ENCODE results near the gene ZCWPW1. TPM values are rescaled to one million over a fixed set of nuclear protein-coding genes. Genes with fewer than 3 reads are reported as not detected.

The ZCWPW1 gene
- total and polyA plus RNA-seq, 4 donors = 5.1 to 12.2 (median 6.4) TPM

DNA sequence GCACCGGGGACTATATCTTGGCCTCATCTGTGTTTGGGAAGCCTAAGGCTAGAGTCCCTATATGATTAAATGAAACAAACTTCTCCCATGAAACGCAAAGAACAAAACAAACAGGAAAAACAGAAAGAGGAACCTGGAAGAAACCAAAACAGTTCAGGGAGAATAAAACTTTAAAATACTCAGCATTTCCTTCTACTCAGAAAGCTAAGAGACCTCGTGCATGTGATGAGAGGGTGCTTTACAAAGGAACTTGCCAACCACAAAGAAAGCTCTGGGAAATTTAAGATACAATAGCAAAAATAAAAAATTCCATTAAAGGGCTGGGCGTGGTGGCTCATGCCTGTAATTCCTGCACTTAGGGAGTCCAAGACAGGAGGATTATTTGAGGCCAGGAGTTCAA lies 48.3 kb downstream of the ZCWPW1 start:
- Histone ChIP-seq H3K9me3 (ENCODE audit: control insufficient read depth in 4 of 4, insufficient read depth in 3 of 4, low read length in 3 of 4) (no peaks in the 10 kb centered on the region), H3K9ac (ENCODE audit: insufficient read depth in 1 of 2, low read length in 2 of 2) (no peak overlapping the region), H3K4me1 (ENCODE audit: control insufficient read depth in 5 of 5, insufficient read depth in 5 of 5, low read length in 5 of 5) (peaks cover 0 to 1% (median 0%) of the 10 kb centered on the region in 5 donors), H3K36me3 (ENCODE audit: control insufficient read depth in 4 of 4, insufficient read depth in 4 of 4, low read length in 4 of 4) (peaks cover 0 to 1% (median 0%) of the 10 kb centered on the region in 4 donors), H3K27ac (ENCODE audit: low read depth in 1 of 2, low read length in 1 of 2) (peak overlapping the region in 1 of 2 donors; percentile 71), H3K4me3 (no peak overlapping the region), H3K27me3 (ENCODE audit: control insufficient read depth in 3 of 3, insufficient read depth in 3 of 3, low read length in 2 of 3) (no peaks in the 10 kb centered on the region)
- DNase-seq = no peak
- WGBS, 2 donors = 40 to 65% methylated on average over 4 of the region's 4 CpGs
- no peak for ATAC-seq (ENCODE audit: insufficient read depth, low FRiP score)
- TF ChIP-seq, protein P1, sequence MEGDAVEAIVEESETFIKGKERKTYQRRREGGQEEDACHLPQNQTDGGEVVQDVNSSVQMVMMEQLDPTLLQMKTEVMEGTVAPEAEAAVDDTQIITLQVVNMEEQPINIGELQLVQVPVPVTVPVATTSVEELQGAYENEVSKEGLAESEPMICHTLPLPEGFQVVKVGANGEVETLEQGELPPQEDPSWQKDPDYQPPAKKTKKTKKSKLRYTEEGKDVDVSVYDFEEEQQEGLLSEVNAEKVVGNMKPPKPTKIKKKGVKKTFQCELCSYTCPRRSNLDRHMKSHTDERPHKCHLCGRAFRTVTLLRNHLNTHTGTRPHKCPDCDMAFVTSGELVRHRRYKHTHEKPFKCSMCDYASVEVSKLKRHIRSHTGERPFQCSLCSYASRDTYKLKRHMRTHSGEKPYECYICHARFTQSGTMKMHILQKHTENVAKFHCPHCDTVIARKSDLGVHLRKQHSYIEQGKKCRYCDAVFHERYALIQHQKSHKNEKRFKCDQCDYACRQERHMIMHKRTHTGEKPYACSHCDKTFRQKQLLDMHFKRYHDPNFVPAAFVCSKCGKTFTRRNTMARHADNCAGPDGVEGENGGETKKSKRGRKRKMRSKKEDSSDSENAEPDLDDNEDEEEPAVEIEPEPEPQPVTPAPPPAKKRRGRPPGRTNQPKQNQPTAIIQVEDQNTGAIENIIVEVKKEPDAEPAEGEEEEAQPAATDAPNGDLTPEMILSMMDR (IDR thresholded peaks at IDR 0.05; ENCODE audit: control extremely low read depth, extremely low read depth) = no peak

DNA sequence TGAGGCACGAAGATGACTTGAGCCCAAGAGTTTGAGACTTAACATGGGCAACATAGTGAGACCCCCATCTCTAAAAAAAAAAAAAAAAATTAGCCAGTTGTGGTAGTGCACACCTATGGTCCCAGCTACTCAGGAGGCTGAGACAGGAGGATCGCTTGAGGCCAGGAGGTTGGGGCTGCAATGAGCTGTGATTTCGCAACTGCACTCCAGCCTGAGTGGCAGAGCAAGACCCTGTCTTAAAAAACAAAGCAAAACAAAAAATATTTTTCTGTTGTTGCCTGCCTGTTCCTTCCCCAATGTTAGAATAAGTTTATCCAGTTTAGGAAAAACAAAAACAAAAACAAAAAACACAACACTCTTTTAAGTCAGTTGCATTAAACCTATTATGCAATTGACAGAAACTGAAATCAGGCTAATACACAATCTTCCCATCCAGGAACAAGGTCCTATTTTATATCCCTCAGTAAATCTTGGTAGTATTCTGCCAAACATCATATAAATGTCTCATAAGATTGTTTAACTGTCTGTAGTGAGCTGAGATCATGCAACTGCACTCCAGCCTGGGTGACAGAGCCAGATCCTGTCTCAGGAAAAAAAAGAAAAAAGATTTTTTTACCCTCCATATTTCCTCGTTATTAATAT lies 50.3 kb downstream of the ZCWPW1 start:
- ATAC-seq (ENCODE audit: insufficient read depth, low FRiP score) (no peak), DNase-seq (no peak)
- Histone ChIP-seq H3K9me3 (ENCODE audit: control insufficient read depth in 4 of 4, insufficient read depth in 3 of 4, low read length in 3 of 4) (no peaks in the 10 kb centered on the region), H3K27me3 (ENCODE audit: control insufficient read depth in 3 of 3, insufficient read depth in 3 of 3, low read length in 2 of 3) (no peaks in the 10 kb centered on the region), H3K9ac (ENCODE audit: insufficient read depth in 1 of 2, low read length in 2 of 2) (no peak overlapping the region), H3K4me1 (ENCODE audit: control insufficient read depth in 5 of 5, insufficient read depth in 5 of 5, low read length in 5 of 5) (peaks cover 0 to 3% (median 0%) of the 10 kb centered on the region in 5 donors), H3K27ac (ENCODE audit: low read depth in 1 of 2, low read length in 1 of 2) (no peak overlapping the region), H3K36me3 (ENCODE audit: control insufficient read depth in 4 of 4, insufficient read depth in 4 of 4, low read length in 4 of 4) (peaks cover 0 to 1% (median 0%) of the 10 kb centered on the region in 4 donors), H3K4me3 (no peak overlapping the region)
- 89% methylated on average over 4 of the region's 4 CpGs for WGBS, 2 donors
- TF ChIP-seq, protein P1 (IDR thresholded peaks at IDR 0.05; ENCODE audit: control extremely low read depth, extremely low read depth) = no peak

DNA sequence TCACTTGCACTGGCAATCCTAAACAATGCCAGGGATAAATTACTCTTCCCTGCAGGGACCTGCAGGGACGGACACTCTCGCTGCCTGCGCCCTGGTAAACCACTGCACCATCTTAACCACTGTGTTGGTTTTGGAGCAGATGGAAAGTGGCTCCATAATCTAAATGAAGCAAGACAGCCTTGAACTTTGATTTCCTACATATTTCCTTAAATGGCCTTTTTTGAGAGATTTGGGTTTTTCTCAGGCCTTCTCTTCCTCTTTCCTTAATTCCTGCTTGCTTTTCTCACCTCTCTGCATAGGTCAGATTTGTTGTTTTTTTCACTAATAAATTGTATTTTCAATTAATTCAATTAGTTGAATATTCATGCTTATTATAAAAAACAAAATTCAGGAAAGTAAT lies 52.4 kb downstream of the ZCWPW1 start:
- ATAC-seq (ENCODE audit: insufficient read depth, low FRiP score) (no peak), DNase-seq (no peak)
- Histone ChIP-seq H3K4me3 (no peak overlapping the region), H3K4me1 (ENCODE audit: control insufficient read depth in 5 of 5, insufficient read depth in 5 of 5, low read length in 5 of 5) (peaks cover 0 to 3% (median 0%) of the 10 kb centered on the region in 5 donors), H3K27me3 (ENCODE audit: control insufficient read depth in 3 of 3, insufficient read depth in 3 of 3, low read length in 2 of 3) (no peaks in the 10 kb centered on the region), H3K9me3 (ENCODE audit: control insufficient read depth in 4 of 4, insufficient read depth in 3 of 4, low read length in 3 of 4) (no peaks in the 10 kb centered on the region), H3K27ac (ENCODE audit: low read depth in 1 of 2, low read length in 1 of 2) (no peak overlapping the region), H3K9ac (ENCODE audit: insufficient read depth in 1 of 2, low read length in 2 of 2) (no peak overlapping the region), H3K36me3 (ENCODE audit: control insufficient read depth in 4 of 4, insufficient read depth in 4 of 4, low read length in 4 of 4) (peaks cover 0 to 1% (median 0%) of the 10 kb centered on the region in 4 donors)
- 74 to 83% methylated on average over 3 of the region's 3 CpGs for WGBS, 2 donors
- TF ChIP-seq, protein P1 (IDR thresholded peaks at IDR 0.05; ENCODE audit: control extremely low read depth, extremely low read depth) = no peak

Measured in lung (tissue), 12 donors.